AG09309 (cell line): Measurements from ENCODE around the gene FNDC3A.

Experiments used
- DNase-seq: peaks from one replicate; pipeline ENCODE4 v3.0.0-alpha.2; 2010; ENCODE audit warnings: low read depth
- H3K4me3 ChIP-seq: 2 replicates; pipeline ENCODE4 v1.5.1; 2011; ENCODE audit warnings: mild to moderate bottlenecking, low read depth, low read length, moderate library complexity; ENCODE audit not compliant: control insufficient read depth
- CTCF ChIP-seq: IDR thresholded peaks from 2 replicates; pipeline ENCODE4 v1.5.1; 2011; ENCODE audit warnings: mild to moderate bottlenecking, low read depth, low read length, inconsistent platforms; ENCODE audit not compliant: insufficient read depth, control insufficient read depth; ENCODE audit errors: missing control alignments

The FNDC3A gene

GRCh38 chr13:49026851-49027250, 51.1 kb downstream of the FNDC3A start:
- no peak for TF ChIP-seq CTCF
- no peak overlapping the region for H3K4me3 ChIP-seq
- DNase-seq = no peak

GRCh38 chr13:49029570-49029969, 53.9 kb downstream of the FNDC3A start:
- no peak overlapping the region for H3K4me3 ChIP-seq
- no peak for TF ChIP-seq CTCF
- DNase-seq = no peak

- TF ChIP-seq CTCF = no peak
Observed at GRCh38 chr13:49030213-49030612, 54.5 kb downstream of the FNDC3A start.

GRCh38 chr13:49040872-49041271, 65.2 kb downstream of the FNDC3A start:
- TF ChIP-seq CTCF = no peak
- no peak overlapping the region for H3K4me3 ChIP-seq
- no peak for DNase-seq

More at GRCh38 chr13:49030213-49030612, 54.5 kb downstream of the FNDC3A start:
- DNase-seq = no peak
- H3K4me3 ChIP-seq = no peak overlapping the region

GRCh38 chr13:49042476-49042875, 66.8 kb downstream of the FNDC3A start:
- TF ChIP-seq CTCF = no peak
- DNase-seq = no peak
- H3K4me3 ChIP-seq = no peak overlapping the region

- DNase-seq = no peak
- H3K4me3 ChIP-seq = no peak overlapping the region
- TF ChIP-seq CTCF = no peak
Observed at GRCh38 chr13:49044008-49044407, 68.3 kb downstream of the FNDC3A start.

GRCh38 chr13:49044836-49045235, 69.1 kb downstream of the FNDC3A start:
- TF ChIP-seq CTCF = no peak
- H3K4me3 ChIP-seq = no peak overlapping the region
- DNase-seq = no peak
